Retinal pigment epithelial cell (primary cell): Measurements from ENCODE around the gene ICOSLG.
"Not testable (repeated sequence)": the region's sequence is repeated elsewhere in the genome, so short reads cannot be mapped to it uniquely, and the experiment has no call there.

Source experiments
- DNase-seq: peaks from one replicate; pipeline ENCODE4 v3.0.0-alpha.2; 2010; ENCODE audit warnings: low read depth
- H3K4me3 ChIP-seq: 2 replicates; pipeline ENCODE4 v1.5.1; 2011; ENCODE audit warnings: mild to moderate bottlenecking, low read length, control low read depth, moderate library complexity
- CTCF ChIP-seq: conservative IDR thresholded peaks from 2 replicates; pipeline ENCODE4 v1.5.1; 2011; ENCODE audit warnings: low read depth, low read length, control low read depth, inconsistent platforms

ICOSLG gene

GRCh38 chr21:44283948-44284347 lies 43.2 kb upstream of the ICOSLG start:
- no peak for TF ChIP-seq CTCF
- DNase-seq: no peak
- H3K4me3 ChIP-seq: no peak overlapping the region

- H3K4me3 ChIP-seq: not testable (repeated sequence)
Observed at GRCh38 chr21:44283211-44283785, 42.6 kb upstream of the ICOSLG start.

GRCh38 chr21:44282370-44282769 lies 41.6 kb upstream of the ICOSLG start:
- no peak for DNase-seq
- H3K4me3 ChIP-seq: no peak overlapping the region
- no peak for TF ChIP-seq CTCF

More at GRCh38 chr21:44283211-44283785, 42.6 kb upstream of the ICOSLG start:
- not testable (repeated sequence) for DNase-seq

DNA sequence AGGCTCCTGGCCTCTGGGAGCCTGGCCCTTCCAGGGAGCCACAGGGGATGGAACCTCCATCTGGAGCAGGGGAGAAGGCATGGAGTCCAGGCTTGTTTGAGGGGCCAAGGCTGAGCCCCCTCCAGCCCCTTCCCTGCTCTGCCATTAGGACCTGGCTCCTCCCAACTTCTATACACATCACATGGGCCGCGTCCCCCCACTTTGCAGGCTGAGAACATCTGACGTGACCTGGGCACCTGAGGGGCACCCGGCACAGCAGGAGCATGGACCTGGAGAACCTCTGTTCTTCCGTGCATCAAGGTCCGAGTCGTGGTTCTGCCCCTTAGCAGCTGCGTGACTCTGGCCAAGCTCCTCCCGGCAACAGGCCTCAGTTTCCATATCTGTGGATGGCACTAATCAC lies 41.1 kb upstream of the ICOSLG start:
- TF ChIP-seq CTCF: no peak
- DNase-seq: no peak
- no peak overlapping the region for H3K4me3 ChIP-seq

- TF ChIP-seq CTCF: no peak
- no peak overlapping the region for H3K4me3 ChIP-seq
- no peak for DNase-seq
Observed at GRCh38 chr21:44279354-44280260, 38.9 kb upstream of the ICOSLG start.

DNA sequence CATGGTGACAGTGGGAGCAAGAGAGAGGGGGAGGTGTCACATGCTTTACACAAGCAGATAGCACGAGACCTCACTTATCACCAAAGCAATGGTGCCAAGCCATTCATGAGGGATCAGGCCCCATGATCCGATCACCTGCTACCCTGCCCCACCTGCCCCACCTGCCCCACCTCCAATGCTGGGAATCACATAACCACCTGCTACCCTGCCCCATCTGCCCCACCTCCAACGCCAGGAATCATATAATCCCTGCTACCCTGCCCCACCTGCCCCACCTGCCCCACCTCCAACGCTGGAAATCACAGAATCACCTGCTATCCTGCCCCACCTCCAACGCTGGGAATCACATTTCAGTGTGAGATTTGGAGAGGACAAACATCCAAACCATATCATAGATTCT lies 34.3 kb upstream of the ICOSLG start:
- H3K4me3 ChIP-seq: no peak overlapping the region
- no peak for TF ChIP-seq CTCF
- DNase-seq: no peak

GRCh38 chr21:44273046-44273445 lies 32.3 kb upstream of the ICOSLG start:
- TF ChIP-seq CTCF: no peak
- no peak for DNase-seq
- no peak overlapping the region for H3K4me3 ChIP-seq
